GM18520 (cell line): ENCODE results near the gene STRA8.

ENCODE experiments used
- ATAC-seq: cut with Tn5 transposase; IDR thresholded peaks from one replicate; pipeline ENCODE4 v1.9.1; 2021; ENCODE audit not compliant: unreplicated experiment

STRA8 gene

GRCh38 chr7:135233570-135233969 is at the start of gene STRA8:
Gene STRA8, plus strand, starts transcription at chr7:135233838. Its CDS starts 6,687 bp downstream, at chr7:135240525.
- ATAC-seq = no peak

GRCh38 chr7:135184254-135184841 is 49.3 kb upstream of the STRA8 start:
- ATAC-seq = no peak

- no peak for ATAC-seq
Measured at GRCh38 chr7:135185471-135186260, 48.0 kb upstream of the STRA8 start.

GRCh38 chr7:135186261-135186540 is 47.4 kb upstream of the STRA8 start:
- no peak for ATAC-seq

- peak; percentile 51 for ATAC-seq
Measured at GRCh38 chr7:135186841-135187253, 46.8 kb upstream of the STRA8 start.

GRCh38 chr7:135188298-135188984 is 45.2 kb upstream of the STRA8 start:
- ATAC-seq = peak; percentile 38

- ATAC-seq = no peak
Measured at GRCh38 chr7:135189221-135189662, 44.4 kb upstream of the STRA8 start.

- no peak for ATAC-seq
Measured at GRCh38 chr7:135189961-135190360, 43.7 kb upstream of the STRA8 start.

GRCh38 chr7:135190703-135191102 is 42.9 kb upstream of the STRA8 start:
- ATAC-seq = no peak

GRCh38 chr7:135192914-135193536 is 40.6 kb upstream of the STRA8 start:
- ATAC-seq = no peak

GRCh38 chr7:135193615-135194081 is 40.0 kb upstream of the STRA8 start:
- no peak for ATAC-seq

GRCh38 chr7:135194494-135195095 is 39.0 kb upstream of the STRA8 start:
- no peak for ATAC-seq

- no peak for ATAC-seq
Measured at GRCh38 chr7:135195156-135195555, 38.5 kb upstream of the STRA8 start.

- ATAC-seq = no peak
Measured at GRCh38 chr7:135195968-135196629, 37.5 kb upstream of the STRA8 start.

GRCh38 chr7:135197343-135197742 is 36.3 kb upstream of the STRA8 start:
- ATAC-seq = no peak

- no peak for ATAC-seq
Measured at GRCh38 chr7:135197906-135198655, 35.6 kb upstream of the STRA8 start.

GRCh38 chr7:135199439-135199838 is 34.2 kb upstream of the STRA8 start:
- ATAC-seq = no peak

- no peak for ATAC-seq
Measured at GRCh38 chr7:135200821-135201331, 32.8 kb upstream of the STRA8 start.

GRCh38 chr7:135201350-135201749 is 32.3 kb upstream of the STRA8 start:
- ATAC-seq = no peak

GRCh38 chr7:135204341-135204749 is 29.3 kb upstream of the STRA8 start:
- ATAC-seq = no peak
